SK-N-SH treated with all-trans-retinoic acid at 6 μM for 48 hours (cell line): ENCODE measurements around the gene ATP5IF1.

Experiments
- ATAC-seq: fragments of 200-7000 bp; cut with Tn5 transposase; 3 replicates; pipeline ENCODE4 v1.9.1; 2020; ENCODE audit warnings: mild to moderate bottlenecking, moderate library complexity
- ARNTL ChIP-seq: fragments of 450-650 bp; formaldehyde crosslinking; IDR thresholded peaks from 2 replicates; pipeline ENCODE4 v1.5.0; 2020; ENCODE audit warnings: low read depth, mild to moderate bottlenecking, moderate library complexity, borderline replicate concordance
- BACH2 ChIP-seq: fragments of 250-450 bp; sonication (Bioruptor Pico); IDR thresholded peaks from 2 replicates; pipeline ENCODE4 v1.9.0; 2021; ENCODE audit warnings: mild to moderate bottlenecking, borderline replicate concordance
- CREB5 ChIP-seq: fragments of 250-450 bp; sonication (Bioruptor Pico); IDR thresholded peaks from 2 replicates; pipeline ENCODE4 v1.5.1; 2020; ENCODE audit warnings: low read depth, mild to moderate bottlenecking, moderate library complexity
- CSDC2 ChIP-seq: fragments of 250-450 bp; sonication (Bioruptor Pico); IDR thresholded peaks from 2 replicates; pipeline ENCODE4 v1.5.0; 2020; ENCODE audit warnings: mild to moderate bottlenecking, moderate library complexity
- CSRNP3 ChIP-seq: fragments of 250-450 bp; sonication (Bioruptor Pico); IDR thresholded peaks from 2 replicates; pipeline ENCODE4 v1.5.1; 2021; ENCODE audit warnings: mild to moderate bottlenecking, moderate library complexity
- ESRRG ChIP-seq: fragments of 250-450 bp; sonication (Bioruptor Pico); IDR thresholded peaks from 2 replicates; pipeline ENCODE4 v1.6.1; 2021; ENCODE audit warnings: mild to moderate bottlenecking
- GLIS3 ChIP-seq: fragments of 250-450 bp; sonication (Bioruptor Pico); IDR thresholded peaks from 2 replicates; pipeline ENCODE4 v1.5.0; 2020; ENCODE audit warnings: mild to moderate bottlenecking, moderate library complexity
- ISL1 ChIP-seq: fragments of 250-450 bp; sonication (Bioruptor Pico); IDR thresholded peaks from 2 replicates; pipeline ENCODE4 v2.1.2; 2022; ENCODE audit warnings: mild to moderate bottlenecking, moderate library complexity
- OSR1 ChIP-seq: fragments of 250-450 bp; sonication (Bioruptor Pico); IDR thresholded peaks from 2 replicates; pipeline ENCODE4 v1.8.0; 2022; ENCODE audit warnings: moderate library complexity, mild to moderate bottlenecking, inconsistent platforms
- PATZ1 ChIP-seq: fragments of 250-450 bp; sonication (Bioruptor Pico); IDR thresholded peaks from 2 replicates; pipeline ENCODE4 v1.8.0; 2020; ENCODE audit warnings: mild to moderate bottlenecking, moderate library complexity, borderline replicate concordance
- POU6F1 ChIP-seq: fragments of 250-450 bp; sonication (Bioruptor Pico); IDR thresholded peaks from 2 replicates; pipeline ENCODE4 v1.8.0; 2021; ENCODE audit warnings: low read depth, mild to moderate bottlenecking, moderate library complexity, borderline replicate concordance
- PPARA ChIP-seq: fragments of 250-450 bp; sonication (Bioruptor Pico); IDR thresholded peaks from 2 replicates; pipeline ENCODE4 v1.5.0; 2020; ENCODE audit warnings: mild to moderate bottlenecking, borderline replicate concordance
- RARB ChIP-seq: fragments of 250-450 bp; sonication (Bioruptor Pico); IDR thresholded peaks from 2 replicates; pipeline ENCODE4 v1.8.0; 2021; ENCODE audit warnings: mild to moderate bottlenecking, moderate library complexity
- SNAI2 ChIP-seq: fragments of 250-450 bp; sonication (Bioruptor Pico); IDR thresholded peaks from 2 replicates; pipeline ENCODE4 v1.5.0; 2020; ENCODE audit warnings: mild to moderate bottlenecking, moderate library complexity
- ZC3H10 ChIP-seq: fragments of 250-450 bp; sonication (Bioruptor Pico); IDR thresholded peaks from 2 replicates; pipeline ENCODE4 v1.5.1; 2021; ENCODE audit warnings: mild to moderate bottlenecking, moderate library complexity
- ZFP3 ChIP-seq: fragments of 250-450 bp; sonication (Bioruptor Pico); IDR thresholded peaks from 2 replicates; pipeline ENCODE4 v1.5.0; 2020; ENCODE audit warnings: mild to moderate bottlenecking, moderate library complexity
- ZFP30 ChIP-seq: fragments of 450-650 bp; formaldehyde crosslinking; IDR thresholded peaks from 2 replicates; pipeline ENCODE4 v1.5.0; 2022; ENCODE audit warnings: mild to moderate bottlenecking, moderate library complexity
- ZNF565 ChIP-seq: fragments of 450-650 bp; formaldehyde crosslinking; conservative IDR thresholded peaks from 2 replicates; pipeline ENCODE4 v1.5.0; 2020; ENCODE audit warnings: low read depth, mild to moderate bottlenecking, moderate library complexity
- ZNF70 ChIP-seq: fragments of 450-650 bp; formaldehyde crosslinking; IDR thresholded peaks from 2 replicates; pipeline ENCODE4 v1.5.0; 2020; ENCODE audit warnings: mild to moderate bottlenecking, moderate library complexity
- ZNF8 ChIP-seq: fragments of 450-650 bp; formaldehyde crosslinking; IDR thresholded peaks from 2 replicates; pipeline ENCODE4 v1.5.0; 2020; ENCODE audit warnings: mild to moderate bottlenecking, moderate library complexity

The ATP5IF1 gene

GRCh38 chr1:28259934-28260802 is 24.2 kb downstream of the ATP5IF1 start:
- TF ChIP-seq BACH2 (no peak), PATZ1 (CRISPR knock-in tag) (peak; percentile 58; the same call in 1 of the 2 replicates)
- TF ChIP-seq, all 23 proteins: peak for 1
- ATAC-seq, result peak; percentile 89

- TF ChIP-seq PPARA (CRISPR knock-in tag) (no peak), CSRNP3 (CRISPR knock-in tag) (no peak), ZFP3 (CRISPR knock-in tag) (no peak), ZNF70 (CRISPR knock-in tag) (no peak), BACH2 (no peak), SNAI2 (CRISPR knock-in tag) (no peak), CSDC2 (CRISPR knock-in tag) (no peak), GLIS3 (CRISPR knock-in tag) (no peak)
- TF ChIP-seq, all 23 proteins: peak for 0
- ATAC-seq, result no peak
Measured at GRCh38 chr1:28260803-28261174, 24.9 kb downstream of the ATP5IF1 start.

GRCh38 chr1:28264897-28265296 is 29.0 kb downstream of the ATP5IF1 start:
- ATAC-seq, result no peak
- no peak for TF ChIP-seq ZC3H10
- no peak for TF ChIP-seq ZFP3 (CRISPR knock-in tag)
- no peak for TF ChIP-seq ZNF70 (CRISPR knock-in tag)
- no peak for TF ChIP-seq ESRRG (CRISPR knock-in tag)
- no peak for TF ChIP-seq ZFP30 (CRISPR knock-in tag)
- TF ChIP-seq ZNF8 (CRISPR knock-in tag), result no peak
- no peak for TF ChIP-seq OSR1 (CRISPR knock-in tag)
- no peak for TF ChIP-seq RARB (CRISPR knock-in tag)
- TF ChIP-seq ZNF565 (CRISPR knock-in tag), result no peak
- no peak for TF ChIP-seq ISL1
- TF ChIP-seq POU6F1, result no peak
- TF ChIP-seq BACH2, result no peak
- no peak for TF ChIP-seq PPARA (CRISPR knock-in tag)
- no peak for TF ChIP-seq PATZ1 (CRISPR knock-in tag)

- ATAC-seq, result no peak
- TF ChIP-seq RARB (CRISPR knock-in tag), result no peak
Measured at GRCh38 chr1:28265577-28265976, 29.7 kb downstream of the ATP5IF1 start.

GRCh38 chr1:28266920-28267322 is 31.0 kb downstream of the ATP5IF1 start:
- no peak for ATAC-seq
- TF ChIP-seq ARNTL (no peak), ZNF8 (CRISPR knock-in tag) (no peak), CSDC2 (CRISPR knock-in tag) (no peak), PPARA (CRISPR knock-in tag) (no peak), PATZ1 (CRISPR knock-in tag) (no peak), ZFP3 (CRISPR knock-in tag) (no peak), CREB5 (CRISPR knock-in tag) (no peak), BACH2 (no peak), ZNF565 (CRISPR knock-in tag) (no peak), ISL1 (no peak)
